NCI-H2029 (cell line): ENCODE data around the gene PLPP2.

Experiments used
- DNase-seq: peaks from one replicate; lab custom pipeline; 2025; lab: John Stamatoyannopoulos, UW

PLPP2 gene

DNA sequence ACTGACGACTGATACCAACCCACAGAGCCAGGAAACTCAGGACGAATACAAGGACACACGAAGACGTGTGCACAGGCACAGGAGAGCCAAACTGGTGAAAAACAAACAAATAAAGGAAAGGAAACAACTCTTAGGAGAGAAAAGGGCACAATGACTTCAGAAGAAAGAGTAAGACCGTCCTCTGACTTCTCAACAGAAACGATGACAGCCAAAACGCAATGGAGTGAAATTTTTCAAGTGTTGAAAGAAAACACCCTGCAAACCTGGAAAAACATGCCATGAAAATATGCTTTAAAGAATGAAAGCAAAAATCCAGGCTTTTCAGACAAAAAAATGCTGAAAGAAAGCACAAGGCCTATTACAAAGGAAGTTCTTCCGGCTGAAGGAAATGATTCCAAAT is 24.6 kb upstream of the PLPP2 start:
- no peak for DNase-seq

DNA sequence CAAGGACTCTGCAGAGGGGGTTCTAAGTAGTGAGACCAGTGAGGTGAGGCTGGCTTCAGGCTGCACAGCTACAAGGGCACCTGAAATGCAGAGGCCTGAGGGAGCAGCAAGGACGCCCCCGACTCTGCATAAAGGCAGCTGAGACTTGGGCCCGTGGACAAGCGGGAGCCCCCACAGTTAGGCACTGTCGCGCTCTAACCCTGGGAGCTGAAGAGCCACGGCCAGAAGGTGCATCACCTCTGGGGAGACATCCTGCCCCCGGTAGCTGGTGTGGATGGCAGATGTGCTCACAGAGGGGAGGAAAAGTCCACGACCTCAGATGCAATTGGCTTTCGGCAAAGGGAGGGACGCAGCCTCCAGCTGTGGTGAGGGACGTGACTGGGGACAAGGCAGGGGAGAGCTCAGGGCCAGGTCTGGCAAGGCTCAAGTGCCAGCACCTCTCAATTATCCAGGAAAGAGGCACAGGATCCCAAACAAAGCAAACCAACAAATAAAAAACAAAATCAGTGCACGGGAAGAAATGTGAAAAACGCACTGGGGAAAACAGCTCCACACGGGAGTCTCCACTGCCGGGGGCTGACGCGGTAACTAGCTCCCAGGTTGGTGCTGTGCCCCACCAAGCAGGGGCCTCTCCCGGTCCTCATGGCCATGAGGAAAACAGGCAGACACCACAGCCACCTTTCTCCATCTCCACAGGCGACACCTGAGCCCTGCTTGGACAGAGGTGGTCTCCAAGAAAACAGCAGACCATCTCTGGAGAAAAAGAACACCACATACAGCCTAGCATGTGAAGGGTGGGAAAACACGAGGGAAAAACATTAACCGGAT is 23.0 kb upstream of the PLPP2 start:
- no peak for DNase-seq

DNA sequence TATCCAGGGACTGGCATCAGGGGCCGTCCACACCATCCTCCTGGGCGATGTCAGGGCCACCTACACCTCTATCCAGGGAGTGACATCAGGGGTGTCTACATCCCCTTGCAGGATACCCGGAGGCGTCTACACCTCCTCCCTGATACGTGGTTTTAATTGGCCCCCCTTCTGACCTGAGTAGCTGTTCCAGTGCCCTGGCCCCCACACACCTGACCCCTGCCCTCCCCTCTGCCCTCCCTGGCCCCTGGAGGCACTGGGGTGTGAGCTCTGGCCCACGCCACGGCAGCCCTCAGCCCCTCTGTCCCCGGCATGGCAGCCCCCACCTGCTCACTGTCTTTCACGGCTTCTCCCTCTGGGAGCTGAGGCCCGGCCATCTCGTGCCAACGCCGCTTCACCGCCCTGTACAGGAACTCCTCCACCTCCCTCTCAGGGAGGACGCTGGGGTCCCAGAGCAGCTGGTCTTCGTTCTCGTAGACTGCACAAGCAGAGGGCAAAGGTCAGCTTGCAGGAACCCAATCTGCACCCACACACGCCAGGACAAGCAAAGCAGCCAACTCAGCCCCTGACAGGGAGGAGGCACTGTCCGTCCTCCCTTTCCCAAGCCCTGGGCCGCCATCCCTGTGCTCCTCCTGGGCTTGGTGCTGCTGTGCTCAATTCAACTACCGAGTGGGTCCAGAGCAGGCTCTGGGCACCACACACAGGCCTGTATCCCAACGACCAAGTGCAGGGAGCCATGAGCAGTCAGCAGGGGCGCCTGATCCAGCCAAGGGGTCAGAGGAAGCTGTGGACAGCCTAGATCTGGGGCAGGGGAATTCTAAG is 22.2 kb upstream of the PLPP2 start:
- no peak for DNase-seq

DNA sequence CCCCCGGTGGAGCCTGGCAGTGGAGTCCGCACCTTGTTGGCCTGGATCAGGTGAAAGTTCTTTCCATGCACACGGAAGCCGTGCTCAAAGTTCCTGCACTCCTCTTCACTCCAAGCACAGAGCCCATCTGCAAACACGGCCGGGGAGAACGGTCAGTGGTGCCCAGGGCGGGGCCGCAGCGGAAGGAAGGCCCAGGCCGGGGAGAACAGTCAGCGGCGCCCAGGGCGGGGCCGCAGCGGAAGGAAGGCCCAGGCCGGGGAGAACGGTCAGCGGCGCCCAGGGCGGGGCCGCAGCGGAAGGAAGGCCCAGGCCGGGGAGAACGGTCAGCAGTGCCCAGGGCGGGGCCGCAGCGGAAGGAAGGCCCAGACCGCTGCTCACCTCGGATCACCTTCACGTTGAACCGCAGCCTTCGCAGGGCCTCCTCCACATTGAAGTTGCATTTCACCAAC is 20.6 kb upstream of the PLPP2 start:
- no peak for DNase-seq

DNA sequence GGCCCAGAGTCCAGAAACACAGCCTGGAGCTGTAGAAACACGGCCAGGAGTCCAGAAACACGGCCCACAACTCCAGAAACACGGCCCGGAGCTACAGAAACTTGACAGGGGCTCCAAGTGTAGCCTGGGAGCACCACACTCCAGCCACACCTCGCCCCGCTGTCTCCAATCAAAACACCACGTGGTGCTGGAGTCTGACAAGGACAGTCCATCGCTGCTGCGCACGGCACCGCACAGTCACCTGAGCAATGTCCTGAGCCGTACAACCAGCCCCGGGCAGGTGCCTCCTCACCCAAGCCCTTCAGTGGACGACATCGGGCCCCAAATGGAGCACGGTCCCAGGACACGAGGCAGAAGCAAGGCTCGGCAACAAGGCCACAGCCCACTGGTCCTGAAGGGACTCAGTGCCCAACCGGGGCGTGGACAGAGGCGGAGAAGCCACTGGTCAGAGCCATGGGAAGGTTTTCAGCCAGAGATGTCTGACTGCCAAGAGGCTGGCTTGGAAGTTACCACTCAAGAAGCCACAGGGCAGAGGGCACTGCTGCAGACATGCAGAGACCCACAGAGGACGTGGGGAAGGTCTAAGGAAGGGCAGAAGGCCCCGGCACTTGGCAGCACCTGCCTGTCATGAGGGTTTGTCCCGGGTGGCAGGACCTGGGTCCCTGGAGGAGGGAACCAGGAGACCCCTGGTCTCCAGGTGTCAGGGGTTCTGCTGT is 19.7 kb upstream of the PLPP2 start:
- no peak for DNase-seq

DNA sequence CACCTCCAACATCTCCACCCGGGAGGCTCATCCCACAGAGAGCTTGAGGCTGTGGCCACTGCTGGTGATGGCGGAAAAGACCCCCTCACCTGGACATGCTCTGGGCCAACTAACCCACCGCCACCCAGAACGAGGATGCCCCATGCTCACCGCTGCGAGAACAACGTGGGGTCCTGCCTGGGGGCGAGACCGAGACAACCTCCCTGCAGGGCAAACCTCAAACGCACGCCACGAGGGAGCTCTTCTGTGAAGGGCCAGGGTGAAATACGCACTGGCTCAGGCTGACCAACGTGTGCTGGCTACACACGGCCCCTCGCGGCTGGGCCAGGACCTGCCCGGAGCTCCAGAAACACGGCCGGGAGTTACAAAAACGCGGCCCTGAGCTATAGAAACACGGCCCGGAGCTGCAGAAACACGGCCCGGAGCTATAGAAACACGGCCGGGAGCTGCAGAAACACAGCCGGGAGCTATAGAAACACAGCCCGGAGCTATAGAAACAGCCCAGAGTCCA is 19.0 kb upstream of the PLPP2 start:
- DNase-seq, result no peak

DNA sequence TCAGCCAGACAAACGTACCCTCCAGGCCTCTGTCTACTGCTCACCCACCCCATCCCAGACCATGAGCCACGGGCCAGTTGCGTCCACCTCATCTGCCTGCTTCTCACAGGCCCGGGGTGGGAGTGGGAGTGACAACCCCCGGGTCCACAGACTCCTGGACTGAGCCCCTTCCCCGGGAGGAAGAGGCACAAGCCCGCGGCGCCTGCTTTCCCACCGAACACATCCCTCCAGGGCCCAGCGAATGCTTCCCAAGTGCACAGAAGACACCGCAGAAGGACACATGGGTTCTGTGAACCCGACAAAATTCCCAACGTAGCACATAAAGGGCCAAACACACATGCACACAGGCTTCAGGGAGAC is 18.0 kb upstream of the PLPP2 start:
- DNase-seq, result no peak

DNA sequence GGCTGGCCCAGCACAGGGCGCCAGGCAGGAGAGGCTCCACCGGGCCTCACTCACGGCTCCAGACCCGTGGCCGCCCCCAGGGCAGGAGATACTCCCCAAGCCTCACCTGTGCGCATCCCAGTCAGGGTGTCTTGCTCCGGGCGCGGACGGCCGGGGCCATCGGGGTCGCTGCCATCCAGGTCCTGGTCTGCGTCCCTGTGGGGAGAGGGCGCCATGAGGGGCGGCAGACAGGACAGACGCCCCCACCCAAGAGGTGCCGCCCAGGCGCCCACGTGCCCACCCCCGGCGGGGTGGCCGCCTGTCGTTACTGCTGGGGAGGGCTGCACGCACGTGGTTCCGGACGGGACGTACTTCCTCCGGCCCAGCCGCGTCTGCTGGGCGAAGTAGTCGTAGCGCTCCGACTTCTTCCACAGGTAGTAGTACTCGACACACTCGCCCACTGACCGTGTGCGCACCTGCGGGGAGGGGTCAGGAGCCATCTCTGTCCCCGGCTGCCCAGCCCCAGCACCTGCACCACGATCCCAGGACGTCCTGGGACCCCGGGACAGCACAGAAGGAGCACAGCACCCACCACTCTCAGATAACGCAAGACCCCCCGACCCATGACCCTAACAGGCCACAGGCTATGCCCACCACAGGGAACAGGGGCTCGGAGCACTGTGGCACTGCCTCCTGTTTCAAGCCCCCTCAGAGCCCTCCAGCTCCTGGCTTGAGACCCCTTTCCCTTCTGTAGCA is 17.4 kb upstream of the PLPP2 start:
- no peak for DNase-seq

DNA sequence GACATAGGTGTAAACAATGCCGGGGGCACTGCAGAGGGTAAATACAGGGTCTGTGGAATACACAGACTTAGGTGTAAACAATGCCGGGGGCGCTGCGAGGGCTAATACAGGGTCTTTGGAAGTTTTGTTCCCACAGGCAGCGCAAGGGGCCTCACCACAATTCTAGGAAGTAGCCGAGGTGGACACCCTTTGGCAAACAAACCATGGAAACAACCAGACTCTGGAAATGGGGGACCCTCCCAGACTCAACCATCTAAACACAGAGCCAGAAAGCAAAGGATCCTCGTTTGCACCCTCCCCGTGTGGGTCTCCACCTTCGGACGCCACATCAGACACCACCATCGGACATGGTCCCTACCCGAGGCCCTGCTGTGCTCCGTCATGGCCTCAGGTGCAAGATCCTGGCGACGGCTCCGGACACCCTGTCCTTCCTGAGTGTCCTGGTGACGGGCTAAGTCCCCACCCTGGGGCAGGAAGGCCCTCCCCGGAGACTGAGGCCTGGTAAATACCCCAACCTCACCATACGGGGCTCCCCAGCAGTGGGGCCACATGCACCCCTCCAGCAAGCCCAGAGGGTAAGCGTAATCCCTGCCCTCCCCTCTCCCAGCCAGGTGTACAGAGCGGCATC is 16.7 kb upstream of the PLPP2 start:
- DNase-seq, result no peak

DNA sequence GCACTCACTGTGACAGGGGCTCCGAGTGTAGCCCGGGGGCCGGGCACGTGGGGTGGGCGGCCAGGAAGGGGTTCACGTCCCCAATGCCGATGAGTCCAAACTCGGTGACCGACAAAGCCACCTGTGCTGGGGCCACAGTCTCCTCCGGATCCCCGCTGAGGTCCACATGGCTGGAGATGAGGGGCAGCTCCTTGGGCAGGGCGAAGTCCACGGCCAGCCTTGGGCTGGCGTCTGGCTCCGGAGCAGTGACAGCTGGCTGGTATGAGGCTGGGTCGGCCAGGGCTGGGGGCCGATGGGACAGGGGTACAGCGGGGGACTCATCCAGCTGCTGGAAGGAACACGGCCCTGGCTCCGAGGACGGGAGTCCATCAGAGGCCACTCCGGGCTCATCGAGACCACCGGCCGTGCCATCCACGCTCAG is 15.9 kb upstream of the PLPP2 start:
- no peak for DNase-seq

DNA sequence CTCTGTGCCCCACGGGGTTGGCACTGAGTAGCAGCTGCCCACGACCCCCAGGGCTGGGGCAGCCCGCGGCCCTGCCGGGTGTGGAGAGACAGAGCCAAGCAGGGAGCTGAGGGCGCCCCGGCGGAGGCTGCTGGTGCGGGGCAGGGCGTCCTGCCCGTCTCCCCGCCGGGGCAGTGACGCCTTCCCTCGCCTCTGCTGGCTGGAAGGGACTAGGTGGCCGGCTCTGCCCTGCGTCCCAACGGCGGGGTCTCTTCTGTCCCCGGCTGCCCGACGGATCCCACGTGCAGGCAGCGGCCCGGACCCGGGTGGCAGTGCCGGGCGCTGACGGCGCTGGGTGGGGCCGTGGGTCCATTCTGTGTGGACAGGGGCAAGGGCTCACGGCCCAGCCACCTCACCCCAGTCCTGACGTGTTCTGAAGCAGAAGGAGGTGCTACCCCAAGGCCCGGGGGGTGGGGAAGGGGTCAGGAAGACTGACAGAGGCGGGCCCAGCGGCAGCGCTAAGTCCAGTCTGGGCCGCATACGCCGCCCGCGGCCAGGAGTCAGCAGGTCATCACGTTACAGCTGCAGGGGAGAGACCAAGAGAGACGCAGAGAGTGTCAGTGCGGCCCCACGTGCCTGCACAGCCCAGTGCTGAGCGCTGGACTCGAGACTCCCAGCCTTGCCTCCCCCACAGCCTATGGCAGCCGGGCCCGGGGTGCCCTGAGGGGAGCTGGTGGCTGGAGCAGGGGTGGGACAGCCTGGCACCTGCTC is 15.1 kb upstream of the PLPP2 start:
- no peak for DNase-seq

DNA sequence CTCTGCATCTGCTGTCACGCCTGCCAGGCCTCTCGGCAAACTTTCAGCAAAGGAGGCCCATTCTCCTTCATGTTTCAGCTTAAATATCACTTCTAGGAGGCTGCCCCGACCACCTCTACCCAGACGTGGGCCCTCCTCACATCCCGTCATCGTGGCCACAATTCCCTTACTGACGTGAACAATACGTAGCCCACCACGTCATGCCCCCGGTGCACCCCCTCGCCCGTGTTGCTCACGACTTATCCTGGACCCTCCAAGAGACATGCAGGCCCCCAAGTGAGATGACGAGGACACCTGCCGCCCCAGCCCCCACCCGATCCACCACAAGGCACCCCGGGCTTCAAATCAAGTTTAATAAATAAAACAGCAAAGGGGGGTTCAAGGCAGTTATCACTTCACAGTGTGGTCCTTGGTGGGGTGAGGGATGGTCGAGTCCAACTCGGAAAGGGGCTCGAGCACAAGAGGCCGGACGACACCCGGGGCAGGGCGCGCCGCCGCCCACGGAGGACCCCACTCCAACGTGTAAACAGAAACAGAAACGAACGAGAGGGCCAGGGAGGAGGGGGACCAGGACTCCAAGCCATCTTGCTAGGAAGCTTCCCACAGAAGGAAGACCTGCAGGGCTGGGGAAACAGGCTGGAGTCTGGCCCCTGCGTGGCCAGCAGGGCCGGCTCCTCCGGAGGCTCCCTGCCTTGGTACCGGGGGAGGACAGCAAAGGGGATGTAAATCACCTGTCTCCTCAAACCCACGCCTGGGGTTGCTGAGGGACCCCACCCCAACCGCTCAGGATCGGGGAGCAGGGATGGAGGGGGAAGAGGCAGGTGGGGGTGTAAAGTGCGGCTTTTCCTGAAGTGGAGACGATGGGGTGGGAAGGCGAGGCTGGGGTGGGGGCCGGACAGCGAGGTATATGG is 14.3 kb upstream of the PLPP2 start:
- no peak for DNase-seq

DNA sequence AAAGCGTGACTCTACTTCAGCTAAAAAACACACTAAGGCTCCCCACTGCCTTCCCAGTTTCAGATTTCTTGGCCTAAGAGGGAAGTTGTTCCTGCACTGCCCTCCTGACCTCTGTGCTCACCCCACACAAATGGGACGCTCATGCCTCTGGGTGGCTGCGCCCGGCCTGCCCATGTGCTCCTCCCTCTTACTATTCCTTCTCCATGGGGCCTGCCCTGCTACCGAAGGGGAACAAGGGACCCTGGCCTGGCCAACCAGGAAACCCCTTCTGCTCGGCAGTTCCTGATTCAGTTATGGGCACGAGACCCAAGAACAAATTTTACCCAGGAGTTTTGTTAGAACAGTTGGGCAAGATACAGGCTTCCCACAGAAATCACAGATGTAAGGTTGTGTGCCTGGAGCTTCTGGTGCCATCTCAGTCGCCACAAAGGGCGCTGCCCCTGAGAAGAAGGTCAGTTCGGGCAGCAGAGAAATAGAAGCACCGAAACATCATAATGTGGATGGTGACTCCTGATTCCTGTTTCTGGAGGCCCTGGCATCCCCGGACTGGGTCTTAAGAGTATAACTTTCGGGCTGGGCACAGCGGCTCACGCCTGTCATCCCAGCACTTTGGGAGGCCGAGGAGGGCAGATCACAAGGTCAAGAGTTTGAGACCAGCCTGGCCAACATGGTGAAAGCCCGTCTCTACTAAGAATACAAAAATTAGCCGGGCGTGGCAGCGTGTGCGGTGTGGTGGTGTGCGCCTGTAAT is 5.4 kb upstream of the PLPP2 start:
- DNase-seq, result no peak

DNA sequence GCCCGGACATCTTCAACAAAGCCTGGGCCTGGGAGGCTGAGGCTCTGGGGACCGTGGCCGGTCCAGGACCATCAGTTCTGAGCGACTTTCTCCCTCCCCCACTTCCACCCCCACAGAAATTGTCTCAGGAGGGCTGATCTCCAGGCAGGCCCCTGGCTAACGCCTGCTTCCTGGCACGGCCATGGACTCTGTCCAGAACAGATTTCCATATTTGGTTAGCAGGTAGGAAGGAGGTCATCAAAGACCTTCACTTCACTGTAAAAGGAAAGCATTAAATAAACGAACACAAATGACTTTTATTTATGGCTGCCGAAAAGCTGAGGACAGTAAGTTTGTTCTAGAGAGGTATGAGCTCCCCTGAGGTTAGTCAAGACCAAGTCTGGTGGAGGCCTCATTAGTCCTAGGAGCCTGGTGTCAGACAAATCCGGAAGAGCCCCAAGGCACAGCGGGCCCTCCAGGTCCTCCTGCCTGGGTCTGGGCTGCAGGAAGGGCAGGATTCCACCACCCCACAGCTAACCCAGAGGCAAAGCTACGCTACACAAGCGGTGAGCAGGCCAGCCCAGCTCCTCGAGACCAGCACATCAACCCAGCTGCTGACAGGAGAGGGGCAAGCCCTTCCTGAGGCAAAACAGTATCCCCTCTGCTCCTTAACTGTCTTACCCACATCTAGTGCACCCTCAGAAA is 4.6 kb upstream of the PLPP2 start:
- peak; percentile 62 for DNase-seq

DNA sequence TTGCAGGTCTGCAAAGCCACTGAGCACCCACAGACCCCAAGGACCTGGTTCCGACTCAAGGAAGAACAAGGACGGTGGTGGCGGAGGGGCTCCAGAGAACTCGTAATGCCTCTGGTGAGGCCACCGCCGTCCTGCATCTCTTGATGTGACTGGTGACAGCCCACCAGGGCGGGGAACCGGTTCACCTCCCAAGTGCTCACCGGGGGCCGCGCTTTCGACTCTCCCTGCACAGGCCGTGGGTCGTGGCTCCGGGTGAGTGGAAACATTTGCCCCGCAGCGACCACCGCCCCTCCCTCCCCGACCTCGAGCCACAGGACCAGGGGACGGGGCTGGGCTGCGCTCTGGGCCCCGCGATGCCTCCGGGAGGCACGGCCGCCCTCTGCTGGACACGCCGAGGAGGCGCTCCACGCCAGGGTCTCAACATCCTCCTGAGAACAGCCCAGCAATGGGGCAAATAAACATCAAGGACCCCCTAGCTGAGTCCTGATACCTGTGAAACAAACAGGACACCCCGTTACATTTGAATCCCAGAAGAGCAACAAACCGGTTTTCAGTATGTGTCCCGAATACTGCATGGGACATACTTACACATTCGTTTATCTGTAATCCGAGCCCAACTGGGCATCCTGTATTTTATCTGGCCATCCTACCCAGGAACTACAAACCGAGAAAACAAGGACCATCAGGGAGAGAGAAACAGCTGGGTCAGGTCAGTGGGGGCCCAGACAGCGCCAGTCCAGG is 3.9 kb upstream of the PLPP2 start:
- peak; percentile 32 for DNase-seq

DNA sequence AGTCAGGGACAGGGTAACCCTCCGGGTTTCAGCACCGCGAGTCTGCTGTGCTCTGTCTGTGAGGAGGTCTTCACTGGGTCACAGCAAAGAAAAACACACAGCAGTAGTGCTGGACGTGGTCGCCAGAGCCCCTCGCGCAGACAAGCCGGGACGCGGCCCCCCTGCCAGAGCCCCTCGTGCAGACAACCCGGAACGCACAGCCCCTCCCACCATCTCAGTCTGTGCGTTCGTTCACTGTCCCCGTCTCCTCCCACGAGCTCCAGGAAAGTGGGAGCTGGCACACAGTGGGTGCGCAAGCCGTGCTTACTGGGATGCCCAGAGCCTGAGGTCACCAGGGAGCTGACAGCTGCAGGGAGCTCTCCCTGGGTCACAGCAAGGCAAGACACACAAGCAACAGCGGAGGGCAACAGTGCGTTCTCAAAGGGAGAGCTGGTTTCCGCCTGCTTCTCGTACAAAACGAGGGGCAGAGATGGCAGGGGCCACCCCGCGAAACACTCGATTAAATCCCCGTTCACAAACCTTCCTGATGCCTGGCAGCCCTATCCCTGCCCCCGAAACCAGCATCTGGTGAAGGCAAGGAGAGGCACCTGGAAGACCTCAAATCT is 3.2 kb upstream of the PLPP2 start:
- no peak for DNase-seq
